KMS-11 (cell line): ENCODE measurements around the gene SPTBN1.

Experiments used
- H2AFZ ChIP-seq: fragments of 200-600 bp; sonication (generic); 2 replicates; pipeline ENCODE4 v1.6.1; 2016; ENCODE audit warnings: antibody characterized with exemption, mixed run types, low read depth
- H3K27ac ChIP-seq: fragments of 200-600 bp; sonication (generic); 2 replicates; pipeline ENCODE4 v1.6.1; 2016; ENCODE audit warnings: mild to moderate bottlenecking, mixed run types
- H3K27me3 ChIP-seq: fragments of 200-600 bp; sonication (generic); 2 replicates; pipeline ENCODE4 v1.6.1; 2017; ENCODE audit warnings: mild to moderate bottlenecking, low read depth, mixed run types, moderate library complexity; ENCODE audit not compliant: insufficient read depth
- H3K36me3 ChIP-seq: fragments of 200-600 bp; sonication (generic); 2 replicates; pipeline ENCODE4 v1.6.1; 2017; ENCODE audit warnings: mild to moderate bottlenecking, mixed run types; ENCODE audit not compliant: insufficient read depth
- H3K4me1 ChIP-seq: fragments of 200-600 bp; sonication (generic); 2 replicates; pipeline ENCODE4 v1.6.1; 2016; ENCODE audit warnings: mild to moderate bottlenecking, low read depth, mixed run types; ENCODE audit not compliant: poor library complexity, severe bottlenecking
- H3K4me2 ChIP-seq: fragments of 200-600 bp; sonication (generic); 2 replicates; pipeline ENCODE4 v1.7.0; 2016; ENCODE audit warnings: mild to moderate bottlenecking, mixed run types
- H3K4me3 ChIP-seq: fragments of 200-600 bp; sonication (generic); IDR thresholded peaks from 2 replicates; pipeline ENCODE4 v1.6.1; 2017; ENCODE audit warnings: low read depth, low read length, mixed read lengths; ENCODE audit not compliant: insufficient read depth
- H3K79me2 ChIP-seq: fragments of 200-600 bp; sonication (generic); 2 replicates; pipeline ENCODE4 v1.6.1; 2016; ENCODE audit warnings: low read depth, mixed run types; ENCODE audit not compliant: insufficient read depth
- H3K9ac ChIP-seq: fragments of 200-600 bp; sonication (generic); 2 replicates; pipeline ENCODE4 v1.6.1; 2016; ENCODE audit warnings: mild to moderate bottlenecking, mixed run types
- H4K20me1 ChIP-seq: fragments of 200-600 bp; sonication (generic); 2 replicates; pipeline ENCODE4 v1.6.1; 2016; ENCODE audit warnings: mild to moderate bottlenecking, mixed run types; ENCODE audit not compliant: insufficient read depth
- CTCF ChIP-seq: fragments of 200-600 bp; sonication (generic); conservative IDR thresholded peaks from 2 replicates; pipeline ENCODE4 v1.6.1; 2017; ENCODE audit warnings: low read depth, mild to moderate bottlenecking, antibody characterized with exemption, low read length, moderate library complexity, mixed read lengths

SPTBN1 gene

GRCh38 chr2:54572636-54573536 is 116.8 kb downstream of the SPTBN1 start:
- TF ChIP-seq CTCF = no peak
- H4K20me1 ChIP-seq = peaks cover 4% of the 10 kb centered on the region; the same call in 1 of the 2 replicates
- no peaks in the 10 kb centered on the region for H3K36me3 ChIP-seq
- no peak overlapping the region for H2AFZ ChIP-seq
- peak overlapping the region; percentile 86 for H3K4me2 ChIP-seq
- H3K4me3 ChIP-seq = no peak overlapping the region
- peaks cover 95% of the 10 kb centered on the region for H3K79me2 ChIP-seq
- no peaks in the 10 kb centered on the region for H3K27me3 ChIP-seq
- H3K9ac ChIP-seq = peak overlapping the region; percentile 64; the same call in 1 of the 2 replicates
- peak overlapping the region; percentile 93 for H3K27ac ChIP-seq
- peaks cover 100% of the 10 kb centered on the region for H3K4me1 ChIP-seq

GRCh38 chr2:54573537-54573919 is 117.4 kb downstream of the SPTBN1 start:
- H4K20me1 ChIP-seq = peaks cover 4% of the 10 kb centered on the region; the same call in 1 of the 2 replicates
- no peak overlapping the region for H3K4me3 ChIP-seq
- H3K4me2 ChIP-seq = peak overlapping the region; percentile 86
- H3K27me3 ChIP-seq = no peaks in the 10 kb centered on the region
- peak overlapping the region; percentile 93; the same call in 1 of the 2 replicates for H3K27ac ChIP-seq
- no peak for TF ChIP-seq CTCF
- peaks cover 100% of the 10 kb centered on the region for H3K4me1 ChIP-seq
- no peaks in the 10 kb centered on the region for H3K36me3 ChIP-seq
- no peak overlapping the region for H3K9ac ChIP-seq
- peaks cover 95% of the 10 kb centered on the region for H3K79me2 ChIP-seq
- H2AFZ ChIP-seq = no peak overlapping the region

GRCh38 chr2:54574107-54574859 is 118.2 kb downstream of the SPTBN1 start:
- Histone ChIP-seq H2AFZ (no peak overlapping the region), H3K27ac (no peak overlapping the region), H3K4me3 (no peak overlapping the region), H4K20me1 (peaks cover 4% of the 10 kb centered on the region; the same call in 1 of the 2 replicates), H3K36me3 (no peaks in the 10 kb centered on the region), H3K79me2 (peaks cover 95% of the 10 kb centered on the region), H3K4me2 (peak overlapping the region; percentile 86), H3K9ac (no peak overlapping the region), H3K4me1 (peaks cover 100% of the 10 kb centered on the region), H3K27me3 (no peaks in the 10 kb centered on the region)
- TF ChIP-seq CTCF = no peak

- Histone ChIP-seq H3K27me3 (no peaks in the 10 kb centered on the region), H3K4me3 (no peak overlapping the region), H3K4me1 (peaks cover 99% of the 10 kb centered on the region), H3K79me2 (peaks cover 100% of the 10 kb centered on the region), H3K9ac (no peak overlapping the region), H3K36me3 (no peaks in the 10 kb centered on the region), H3K27ac (no peak overlapping the region), H4K20me1 (peaks cover 10% of the 10 kb centered on the region; the same call in 1 of the 2 replicates), H3K4me2 (peak overlapping the region; percentile 4; the same call in 1 of the 2 replicates), H2AFZ (no peak overlapping the region)
- no peak for TF ChIP-seq CTCF
Observed at GRCh38 chr2:54574860-54575247, 118.7 kb downstream of the SPTBN1 start.
